Cardiac septum (tissue), 1 donor: ENCODE results near the gene HPGDS. TPM values are rescaled to one million over a fixed set of nuclear protein-coding genes. Genes with fewer than 3 reads are reported as not detected.
"Not testable (repeated sequence)": the region's sequence is repeated elsewhere in the genome, so short reads cannot be mapped to it uniquely, and the experiment has no call there.

ENCODE experiments used
- DNase-seq: peaks from one replicate; pipeline ENCODE4 v3.0.0-alpha.2; 2020; ENCODE audit warnings: low spot score
- intact Hi-C: fragments of 100-400 bp; cut with DNase I; formaldehyde crosslinking; loops from one replicate; pipeline ENCODE4 v1.14.0; 2022
- total RNA-seq: library from RNA; stranded (reverse); fragmentation: NEBNext Ultra II Directional; extraction: Animal tissue kit (Norgen Biotek cat#: 25700); gene quantifications from one replicate; pipeline ENCODE4 v1.2.1, GENCODE V29; 2021
- donor health status: DM: no; HTN: no; CAD: no.

HPGDS gene
- total RNA-seq, 1 donor from 2014 or later = 1.1 TPM

GRCh38 chr4:94334476-94334875 lies 8.2 kb downstream of the HPGDS start:
- intact Hi-C loops = loop anchor here (10.0 kb wide), 1 partner anchor 60 kb away; no protein-coding TSS in a partner anchor
- no peak for DNase-seq

DNA sequence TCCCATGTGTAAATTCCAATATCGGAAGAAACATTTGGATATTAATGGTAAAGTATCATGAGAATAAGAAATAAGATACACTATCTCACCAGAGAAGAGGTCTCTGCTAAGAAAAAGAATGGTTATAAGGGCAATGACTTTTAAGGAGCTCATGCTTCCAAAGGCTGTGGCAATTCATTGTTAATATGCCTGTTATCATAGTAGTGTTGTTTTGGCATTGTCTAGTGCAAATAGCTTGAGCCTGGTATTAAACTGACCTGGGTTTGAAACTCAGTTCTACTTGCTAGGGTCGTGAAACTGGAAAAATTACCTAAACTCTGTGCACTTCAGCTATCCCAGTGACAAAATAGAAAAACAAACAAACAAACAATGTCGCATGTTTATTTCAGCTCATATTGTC lies 8.8 kb downstream of the HPGDS start:
- no peak for DNase-seq
- intact Hi-C loops = loop anchor here (10.0 kb wide), 1 partner anchor 61 kb away; no protein-coding TSS in a partner anchor

- intact Hi-C loops = loop anchor here (10.0 kb wide), 1 partner anchor 62 kb away; no protein-coding TSS in a partner anchor
These were observed 9.5 kb downstream of the HPGDS start for GRCh38 chr4:94332983-94333590.

DNA sequence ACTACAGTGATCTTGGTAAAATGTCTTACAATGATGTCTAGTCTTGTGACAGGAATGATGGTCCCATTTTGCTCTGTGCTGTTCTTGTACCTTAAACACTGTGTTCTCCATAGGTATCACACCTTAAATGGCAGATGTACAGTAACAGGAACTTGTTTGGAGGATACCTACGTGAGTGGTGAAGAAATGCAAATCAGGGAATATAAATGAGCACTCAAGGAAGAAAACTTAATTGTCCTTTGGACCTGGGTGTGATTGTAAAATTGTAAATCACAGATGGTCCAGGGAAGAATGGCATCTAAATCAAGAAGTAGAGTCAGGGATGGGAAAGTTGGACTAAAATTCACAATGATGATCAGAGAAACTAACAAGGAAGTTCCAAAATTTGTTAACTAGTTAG lies 12.7 kb downstream of the HPGDS start:
- intact Hi-C loops = loop anchor here (10.0 kb wide), 1 partner anchor 65 kb away; no protein-coding TSS in a partner anchor
- no peak for DNase-seq

More at GRCh38 chr4:94332983-94333590, 9.5 kb downstream of the HPGDS start:
- no peak for DNase-seq

- intact Hi-C loops = no loop called here
- no peak for DNase-seq
These were observed 16.8 kb downstream of the HPGDS start for GRCh38 chr4:94325835-94326234.

- intact Hi-C loops, DNase-seq: not testable (repeated sequence)
These were observed 22.7 kb downstream of the HPGDS start for GRCh38 chr4:94319927-94320326.

DNA sequence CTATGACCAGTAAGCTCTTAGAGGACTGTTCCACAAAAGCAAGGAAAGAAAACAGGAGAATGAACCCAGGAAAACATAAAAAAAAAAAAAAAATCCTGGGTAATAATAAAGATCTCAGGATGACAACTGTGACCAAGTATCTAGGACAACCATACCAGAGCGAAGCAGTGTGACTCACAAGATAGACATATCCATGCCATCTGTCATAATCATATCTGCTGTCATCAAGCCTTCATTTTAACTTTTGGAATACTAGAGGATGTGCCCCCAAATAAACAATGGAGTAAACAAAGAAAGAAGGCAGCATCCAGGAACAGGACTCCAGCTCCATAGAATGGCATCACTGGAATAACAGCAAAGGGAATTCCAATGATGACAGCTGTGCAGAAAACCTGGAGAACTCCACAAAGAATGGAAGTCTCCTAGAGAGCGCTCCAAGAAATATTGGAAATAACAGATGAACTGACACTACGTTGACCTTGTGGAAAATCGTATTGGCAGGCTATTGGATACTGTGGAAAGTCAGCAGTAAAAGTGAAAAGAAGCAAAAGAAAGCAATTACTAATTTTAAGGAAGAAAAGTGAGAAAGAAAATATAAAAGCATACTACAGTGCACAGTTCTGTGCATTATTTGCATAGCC lies 35.3 kb downstream of the HPGDS start:
- intact Hi-C loops = loop anchor here (10.0 kb wide), 1 partner anchor 287 kb away; no protein-coding TSS in a partner anchor
- DNase-seq = no peak

GRCh38 chr4:94306713-94307112 lies 35.9 kb downstream of the HPGDS start:
- DNase-seq = no peak
- intact Hi-C loops = loop anchor here (10.0 kb wide), 1 partner anchor 288 kb away; no protein-coding TSS in a partner anchor

GRCh38 chr4:94305466-94306225 lies 37.0 kb downstream of the HPGDS start:
- intact Hi-C loops = loop anchor here (10.0 kb wide), 1 partner anchor 289 kb away; no protein-coding TSS in a partner anchor
- no peak for DNase-seq

DNA sequence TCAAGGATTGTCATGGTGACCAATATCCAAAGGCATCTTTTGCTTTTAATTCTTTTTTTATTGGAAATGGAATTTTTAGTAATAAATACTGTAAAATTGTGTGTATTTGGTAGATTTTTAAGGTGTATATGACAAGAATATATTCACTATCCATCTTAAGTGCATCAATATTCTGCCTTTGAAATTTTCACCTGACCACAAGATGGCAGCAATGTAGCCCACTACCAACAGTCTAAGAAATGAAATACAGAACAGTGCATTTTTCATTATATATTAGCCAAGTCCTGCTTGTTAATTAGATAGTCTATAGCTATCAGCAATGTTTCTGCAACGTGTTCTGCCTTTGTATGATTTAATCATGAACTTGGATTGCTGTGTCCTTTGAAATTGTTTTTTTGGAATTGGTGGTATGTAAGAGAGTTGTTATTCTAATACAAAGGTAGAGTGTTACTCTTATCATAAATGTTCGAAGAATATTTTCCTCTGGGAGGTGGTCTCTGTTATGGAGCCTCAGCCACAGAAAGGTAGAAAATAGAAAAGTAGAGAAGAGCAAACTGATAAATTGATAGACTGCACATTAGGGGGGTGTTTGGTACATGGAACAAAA lies 38.2 kb downstream of the HPGDS start:
- DNase-seq = no peak
- intact Hi-C loops = loop anchor here (10.0 kb wide), 1 partner anchor 290 kb away; no protein-coding TSS in a partner anchor

GRCh38 chr4:94302191-94302590 lies 40.4 kb downstream of the HPGDS start:
- intact Hi-C loops = loop anchor here (10.0 kb wide), 1 partner anchor 293 kb away; no protein-coding TSS in a partner anchor
- DNase-seq = no peak

- no peak for DNase-seq
- intact Hi-C loops = no loop called here
These were observed 43.8 kb downstream of the HPGDS start for GRCh38 chr4:94298725-94299252.

DNA sequence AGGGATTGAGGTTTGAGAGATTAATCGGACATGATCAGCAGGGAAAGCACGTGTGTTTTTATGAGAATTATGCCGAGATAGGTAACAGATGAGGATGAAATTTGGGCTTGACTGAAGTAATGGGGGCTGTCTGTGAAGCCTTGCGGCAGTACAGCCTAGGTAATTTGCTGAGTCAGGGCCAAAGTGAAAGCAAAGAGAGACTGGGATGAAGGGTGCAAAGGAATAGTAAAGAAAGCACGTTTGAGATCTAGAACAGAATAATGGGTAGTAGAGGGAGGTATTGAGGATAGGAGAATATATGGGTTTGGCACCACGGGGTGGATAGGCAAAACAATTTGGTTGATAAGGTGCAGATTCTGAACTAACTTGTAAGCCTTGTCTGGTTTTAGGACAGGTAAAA lies 47.2 kb downstream of the HPGDS start:
- intact Hi-C loops, DNase-seq: not testable (repeated sequence)

- intact Hi-C loops, DNase-seq: not testable (repeated sequence)
These were observed 48.7 kb downstream of the HPGDS start for GRCh38 chr4:94293981-94294380.

DNA sequence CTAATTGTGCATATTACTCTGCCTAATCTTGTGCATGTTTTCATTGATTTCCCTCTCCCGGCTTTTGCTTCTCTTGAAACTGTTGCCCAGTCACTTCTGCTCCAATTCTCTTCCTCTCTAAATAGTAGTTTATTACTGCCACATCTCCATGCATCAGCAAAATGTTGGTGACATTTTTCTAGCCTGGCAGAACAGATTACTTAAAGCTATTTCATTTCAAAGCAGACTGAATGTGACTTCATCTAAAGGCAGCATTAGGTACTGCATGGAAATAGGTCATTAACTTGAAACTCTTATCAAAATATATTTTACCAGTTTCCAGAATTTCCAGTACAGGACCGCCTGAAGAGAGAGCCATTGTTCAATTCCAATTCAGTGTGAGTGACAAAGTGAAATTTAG lies 52.4 kb downstream of the HPGDS start:
- intact Hi-C loops = no loop called here
- no peak for DNase-seq

GRCh38 chr4:94285666-94286065 lies 57.0 kb downstream of the HPGDS start:
- intact Hi-C loops = no loop called here
- no peak for DNase-seq

GRCh38 chr4:94284889-94285288 lies 57.7 kb downstream of the HPGDS start:
- no peak for DNase-seq
- intact Hi-C loops = no loop called here

DNA sequence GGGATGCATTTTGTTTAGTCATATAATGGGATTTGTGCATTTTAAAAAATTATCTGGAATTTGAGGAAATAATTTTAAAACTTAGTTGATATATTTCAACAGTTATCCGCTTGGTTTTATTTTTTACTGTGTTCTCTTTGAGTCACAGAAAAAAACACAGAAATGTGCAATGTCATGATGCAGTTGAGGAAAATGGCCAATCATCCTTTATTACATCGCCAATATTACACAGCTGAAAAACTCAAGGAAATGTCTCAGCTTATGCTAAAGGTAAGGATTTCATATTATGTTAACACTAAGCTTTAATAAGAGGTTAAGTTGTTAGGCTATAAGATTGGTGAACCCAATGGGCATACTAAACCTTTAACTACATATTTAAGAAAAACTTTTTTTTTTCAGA lies 63.9 kb downstream of the HPGDS start:
- intact Hi-C loops = no loop called here
- no peak for DNase-seq

DNA sequence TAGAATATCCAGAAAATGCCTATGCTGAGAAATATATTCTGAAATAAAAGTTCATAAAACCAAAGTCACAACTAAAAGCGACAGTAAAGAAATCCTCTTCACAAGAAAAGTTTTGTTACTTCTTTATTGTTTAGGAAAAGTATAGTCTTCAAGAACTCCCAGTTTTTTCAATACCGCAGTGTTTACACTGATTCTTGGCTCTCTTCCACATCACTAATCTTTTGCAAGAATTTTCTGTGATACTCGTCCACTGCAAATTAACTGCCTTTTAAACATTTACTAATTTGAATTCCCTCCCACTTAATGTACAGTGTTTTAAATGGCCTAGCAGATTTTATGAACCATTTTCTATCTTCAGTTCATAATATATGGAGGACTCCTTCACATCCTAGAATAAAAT lies 65.1 kb downstream of the HPGDS start:
- DNase-seq = no peak
- intact Hi-C loops = no loop called here
